Glutamatergic neuron (in vitro differentiated cells): ENCODE measurements around the gene ACE. TPM values are rescaled to one million over a fixed set of nuclear protein-coding genes. Genes with fewer than 3 reads are reported as not detected.

Experiments
- DNase-seq: peaks from one replicate; pipeline ENCODE4 v3.0.0; 2022
- H3K27ac Mint-ChIP-seq: one replicate; pipeline ENCODE4 v1.8.0; 2020; ENCODE audit warnings: mild to moderate bottlenecking, mixed read lengths, inconsistent platforms; ENCODE audit not compliant: unreplicated experiment
- H3K27me3 Mint-ChIP-seq: one replicate; pipeline ENCODE4 v1.8.0; 2020; ENCODE audit warnings: mild to moderate bottlenecking, moderate library complexity, mixed read lengths, inconsistent platforms; ENCODE audit not compliant: unreplicated experiment
- H3K36me3 Mint-ChIP-seq: one replicate; pipeline ENCODE4 v1.8.0; 2020; ENCODE audit warnings: mild to moderate bottlenecking, mixed read lengths, inconsistent platforms; ENCODE audit not compliant: unreplicated experiment
- H3K4me1 Mint-ChIP-seq: one replicate; pipeline ENCODE4 v1.8.0; 2020; ENCODE audit warnings: mild to moderate bottlenecking, low read depth, mixed read lengths, inconsistent platforms; ENCODE audit not compliant: unreplicated experiment
- H3K4me3 Mint-ChIP-seq: one replicate; pipeline ENCODE4 v1.8.0; 2020; ENCODE audit warnings: mild to moderate bottlenecking, mixed read lengths, inconsistent platforms; ENCODE audit not compliant: unreplicated experiment
- H3K9me3 Mint-ChIP-seq: one replicate; pipeline ENCODE4 v1.8.0; 2020; ENCODE audit warnings: mild to moderate bottlenecking, moderate library complexity, mixed read lengths, inconsistent platforms; ENCODE audit not compliant: unreplicated experiment
- total RNA-seq: library from RNA; stranded (reverse); fragmentation: NEBNext Ultra II Directional; extraction: Animal tissue kit (Norgen Biotek cat#: 25700); gene quantifications from one replicate; pipeline ENCODE4 v1.2.1, GENCODE V29; 2021; ENCODE audit not compliant: unreplicated experiment
- TF ChIP-seq, protein P1 (sequence below): fragments of 200-600 bp; sonication (generic); IDR thresholded peaks from one replicate; pipeline ENCODE4 v1.5.0; 2021; ENCODE audit not compliant: partially characterized antibody, unreplicated experiment

Gene ACE
- total RNA-seq, 1 donor from 2014 or later = 3.7 TPM

DNA sequence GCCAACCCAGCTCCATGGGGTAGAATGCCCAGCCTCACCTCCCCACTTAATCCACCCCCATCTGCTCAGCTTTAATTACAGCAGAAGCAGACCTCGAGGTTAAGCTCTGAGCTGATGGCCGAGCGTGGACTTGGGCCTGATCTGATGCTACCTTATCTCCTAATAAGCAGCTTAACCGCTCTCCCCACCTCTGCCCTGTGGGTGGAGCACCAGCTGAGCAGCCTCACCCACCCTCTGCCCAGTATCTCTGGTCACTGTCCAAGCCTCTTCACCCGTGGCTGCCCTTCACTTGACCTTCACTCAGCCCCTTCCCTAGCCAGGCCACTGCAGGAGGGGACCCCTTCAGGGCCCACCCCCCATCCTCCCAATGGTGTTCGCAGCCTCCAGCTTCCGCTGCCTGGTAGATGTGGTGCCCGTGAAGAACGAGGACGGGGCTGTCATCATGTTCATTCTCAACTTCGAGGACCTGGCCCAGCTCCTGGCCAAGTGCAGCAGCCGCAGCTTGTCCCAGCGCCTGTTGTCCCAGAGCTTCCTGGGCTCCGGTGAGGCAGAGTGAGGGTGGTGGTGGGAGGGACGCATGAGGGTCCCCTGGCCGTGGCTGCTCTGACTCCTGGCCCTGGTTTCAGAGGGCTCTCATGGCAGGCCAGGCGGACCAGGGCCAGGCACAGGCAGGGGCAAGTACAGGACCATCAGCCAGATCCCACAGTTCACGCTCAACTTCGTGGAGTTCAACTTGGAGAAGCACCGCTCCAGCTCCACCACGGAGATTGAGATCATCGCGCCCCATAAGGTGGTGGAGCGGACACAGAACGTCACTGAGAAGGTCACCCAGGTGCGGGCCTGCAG lies 53.1 kb downstream of the ACE start:
- Mint-ChIP-seq H3K27me3 (peaks cover 13% of the 10 kb centered on the region), H3K4me1 (no peaks in the 10 kb centered on the region), H3K27ac (no peak overlapping the region), H3K9me3 (peaks cover 3% of the 10 kb centered on the region), H3K4me3 (no peak overlapping the region), H3K36me3 (no peaks in the 10 kb centered on the region)
- no peak for DNase-seq
- TF ChIP-seq, protein P1, sequence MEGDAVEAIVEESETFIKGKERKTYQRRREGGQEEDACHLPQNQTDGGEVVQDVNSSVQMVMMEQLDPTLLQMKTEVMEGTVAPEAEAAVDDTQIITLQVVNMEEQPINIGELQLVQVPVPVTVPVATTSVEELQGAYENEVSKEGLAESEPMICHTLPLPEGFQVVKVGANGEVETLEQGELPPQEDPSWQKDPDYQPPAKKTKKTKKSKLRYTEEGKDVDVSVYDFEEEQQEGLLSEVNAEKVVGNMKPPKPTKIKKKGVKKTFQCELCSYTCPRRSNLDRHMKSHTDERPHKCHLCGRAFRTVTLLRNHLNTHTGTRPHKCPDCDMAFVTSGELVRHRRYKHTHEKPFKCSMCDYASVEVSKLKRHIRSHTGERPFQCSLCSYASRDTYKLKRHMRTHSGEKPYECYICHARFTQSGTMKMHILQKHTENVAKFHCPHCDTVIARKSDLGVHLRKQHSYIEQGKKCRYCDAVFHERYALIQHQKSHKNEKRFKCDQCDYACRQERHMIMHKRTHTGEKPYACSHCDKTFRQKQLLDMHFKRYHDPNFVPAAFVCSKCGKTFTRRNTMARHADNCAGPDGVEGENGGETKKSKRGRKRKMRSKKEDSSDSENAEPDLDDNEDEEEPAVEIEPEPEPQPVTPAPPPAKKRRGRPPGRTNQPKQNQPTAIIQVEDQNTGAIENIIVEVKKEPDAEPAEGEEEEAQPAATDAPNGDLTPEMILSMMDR = no peak

DNA sequence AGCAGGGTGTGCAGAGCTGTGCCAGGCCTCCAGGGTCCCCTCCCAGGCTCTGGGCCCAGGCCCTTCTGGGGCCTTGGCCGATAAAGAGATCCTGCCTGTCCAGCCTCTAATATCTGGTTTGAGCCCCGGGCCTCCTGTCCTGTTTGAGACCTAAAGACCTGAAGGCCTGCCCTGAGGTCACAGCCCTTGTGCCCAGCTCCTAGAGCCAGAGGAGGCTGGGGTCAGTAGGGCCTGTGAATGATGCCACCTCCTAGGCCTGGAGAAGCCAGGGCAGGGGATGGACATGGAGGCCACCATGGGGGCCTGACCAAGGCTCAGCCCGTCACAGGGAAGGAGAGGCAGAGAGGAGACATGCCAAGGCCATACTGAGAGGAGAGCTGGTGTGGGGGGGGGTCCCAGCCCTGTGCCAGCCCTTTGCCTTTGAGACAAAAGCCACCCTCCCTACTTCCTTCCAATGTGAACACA lies 53.7 kb downstream of the ACE start:
- no peaks in the 10 kb centered on the region for H3K4me1 Mint-ChIP-seq
- peaks cover 2% of the 10 kb centered on the region for H3K9me3 Mint-ChIP-seq
- TF ChIP-seq, protein P1 = no peak
- no peak for DNase-seq
- H3K27ac Mint-ChIP-seq = no peak overlapping the region
- no peak overlapping the region for H3K4me3 Mint-ChIP-seq
- H3K36me3 Mint-ChIP-seq = no peaks in the 10 kb centered on the region
- peaks cover 15% of the 10 kb centered on the region for H3K27me3 Mint-ChIP-seq

DNA sequence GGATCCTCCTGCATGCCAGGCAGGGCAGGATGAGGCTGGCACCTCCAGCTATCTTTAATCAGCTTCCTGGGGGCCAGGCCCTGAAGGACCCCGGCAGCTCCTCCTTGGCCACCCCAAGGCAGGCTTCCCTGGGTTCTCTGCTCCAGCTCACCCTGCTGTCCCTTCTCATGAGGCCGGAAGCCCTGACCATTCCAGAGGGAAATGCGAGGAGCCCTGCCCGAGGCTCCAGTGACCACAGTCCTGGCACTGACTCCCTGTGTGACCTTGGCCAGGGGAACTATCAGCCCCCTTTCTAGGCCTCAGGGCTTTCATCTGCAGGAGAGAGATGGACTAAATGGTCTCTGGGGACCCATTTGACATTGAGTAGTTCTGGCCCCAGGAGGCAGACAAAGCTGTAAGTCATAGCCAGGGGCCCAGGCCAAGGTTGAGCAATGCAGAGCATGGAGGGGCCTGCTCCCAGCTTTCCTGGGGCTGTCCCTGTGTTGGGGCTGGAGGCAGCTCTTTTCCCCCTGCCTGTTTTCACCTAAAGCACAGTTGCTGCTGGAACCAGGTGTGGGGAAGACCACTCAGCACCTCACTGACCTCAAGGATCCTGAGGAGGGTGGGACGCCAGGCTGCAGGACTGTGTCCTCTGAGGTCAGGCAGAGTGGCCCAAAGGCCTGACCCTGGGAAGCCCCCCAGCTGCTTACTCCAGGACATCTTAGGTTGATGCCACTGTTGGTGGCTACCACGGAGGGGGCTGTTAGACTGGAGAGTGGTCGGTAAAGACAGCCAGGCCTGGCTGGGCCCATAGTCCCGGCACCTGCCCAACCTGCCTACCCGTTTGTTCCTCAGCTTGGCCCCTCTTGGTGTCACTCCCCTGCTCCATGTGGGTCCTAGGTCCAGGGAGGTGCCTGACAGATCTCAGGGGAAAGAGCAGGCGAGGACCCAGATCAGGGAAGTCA lies 54.4 kb downstream of the ACE start:
- peaks cover 15% of the 10 kb centered on the region for H3K27me3 Mint-ChIP-seq
- TF ChIP-seq, protein P1 = no peak
- H3K36me3 Mint-ChIP-seq = no peaks in the 10 kb centered on the region
- no peak overlapping the region for H3K4me3 Mint-ChIP-seq
- H3K9me3 Mint-ChIP-seq = peaks cover 1% of the 10 kb centered on the region
- no peak for DNase-seq
- no peak overlapping the region for H3K27ac Mint-ChIP-seq
- H3K4me1 Mint-ChIP-seq = no peaks in the 10 kb centered on the region

DNA sequence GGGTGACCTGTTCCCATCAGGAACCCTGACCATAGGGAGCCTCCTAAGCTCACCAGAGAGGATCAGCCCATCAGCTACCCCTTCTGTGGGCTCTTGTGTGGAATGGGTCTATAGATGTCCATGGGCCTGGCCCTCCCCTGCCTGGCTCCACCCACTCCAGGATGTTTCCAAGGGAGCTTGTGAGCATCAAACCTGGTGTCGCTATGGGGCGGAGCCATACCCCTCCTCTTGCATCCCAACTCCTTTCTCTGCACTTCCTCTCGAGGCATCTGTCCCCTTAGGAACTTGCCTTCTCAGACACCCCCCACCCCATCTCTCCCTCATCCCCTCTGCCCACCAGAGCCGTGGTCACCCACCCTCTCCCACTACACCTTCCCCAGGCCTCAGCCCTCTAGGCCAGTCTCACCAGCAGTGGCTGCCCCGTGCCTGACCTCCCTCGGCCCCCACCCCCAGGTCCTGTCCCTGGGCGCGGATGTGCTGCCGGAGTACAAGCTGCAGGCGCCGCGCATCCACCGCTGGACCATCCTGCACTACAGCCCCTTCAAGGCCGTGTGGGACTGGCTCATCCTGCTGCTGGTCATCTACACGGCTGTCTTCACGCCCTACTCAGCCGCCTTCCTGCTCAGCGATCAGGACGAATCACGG lies 56.7 kb downstream of the ACE start:
- no peak overlapping the region for H3K4me3 Mint-ChIP-seq
- DNase-seq = no peak
- TF ChIP-seq, protein P1 = no peak
- H3K4me1 Mint-ChIP-seq = peaks cover 2% of the 10 kb centered on the region
- H3K36me3 Mint-ChIP-seq = no peaks in the 10 kb centered on the region
- peaks cover 14% of the 10 kb centered on the region for H3K27me3 Mint-ChIP-seq
- H3K27ac Mint-ChIP-seq = no peak overlapping the region
- H3K9me3 Mint-ChIP-seq = peaks cover 3% of the 10 kb centered on the region
